Measurements from ENCODE around the gene SHANK1.
"Not testable (repeated sequence)": the region's sequence is repeated elsewhere in the genome, so short reads cannot be mapped to it uniquely, and the experiment has no call there.

SHANK1 gene

DNA sequence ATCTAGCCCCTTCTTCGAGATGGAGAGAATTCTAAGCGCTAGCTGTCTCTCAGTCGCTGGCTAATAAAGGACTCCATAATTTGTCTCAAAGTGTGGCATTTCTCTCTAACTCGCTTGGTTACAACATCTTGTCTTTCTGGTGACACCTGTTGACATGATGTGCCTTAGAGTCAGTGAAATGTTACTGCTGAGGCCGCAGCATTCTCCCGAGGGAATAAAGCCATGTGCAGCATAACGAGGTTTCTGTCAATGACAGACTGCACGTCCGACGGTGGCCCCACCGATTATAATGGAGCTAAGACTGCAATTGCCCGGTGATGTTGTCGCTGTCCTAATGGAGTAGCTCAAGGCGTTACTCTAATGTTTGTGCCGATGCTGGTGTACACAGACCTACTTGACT is 30.4 kb upstream of the SHANK1 start:
- H3K36me3 ChIP-seq (ENCODE audit: control insufficient read depth, insufficient read depth, low read length), result no peaks in the 10 kb centered on the region
- no peak overlapping the region for H3K27ac ChIP-seq (ENCODE audit: low read depth, low read length)
- H3K4me1 ChIP-seq (ENCODE audit: control insufficient read depth, insufficient read depth, low read length), result no peaks in the 10 kb centered on the region
- no peak overlapping the region for H3K9ac ChIP-seq (ENCODE audit: low read depth, low read length)
- H3K4me3 ChIP-seq (ENCODE audit: low read depth, low read length), result no peak overlapping the region
- no peaks in the 10 kb centered on the region for H3K27me3 ChIP-seq (ENCODE audit: control insufficient read depth, insufficient read depth, low read length)
- no peaks in the 10 kb centered on the region for H3K9me3 ChIP-seq (ENCODE audit: control insufficient read depth, insufficient read depth, low read length)

DNA sequence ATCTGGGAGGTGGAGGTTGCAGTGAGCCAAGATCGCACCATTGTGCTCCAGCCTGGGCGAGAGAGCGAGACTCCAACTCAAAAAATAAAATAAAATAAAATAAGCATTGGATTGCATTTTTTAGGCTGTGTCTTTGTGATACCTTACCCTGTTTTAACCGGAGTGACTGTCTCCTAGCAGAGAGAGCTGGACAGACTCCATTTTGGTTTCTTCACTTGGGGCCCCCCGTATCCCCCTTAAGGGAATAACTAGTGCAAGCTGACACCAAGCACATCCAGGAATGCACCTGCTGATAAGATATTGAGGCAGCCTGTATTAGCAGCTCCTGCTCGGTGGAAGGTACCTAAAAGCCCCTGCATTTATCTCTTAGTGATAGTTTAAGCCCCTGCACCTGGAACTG is 29.9 kb upstream of the SHANK1 start:
- Histone ChIP-seq H3K9me3 (ENCODE audit: control insufficient read depth, insufficient read depth, low read length) (no peaks in the 10 kb centered on the region), H3K4me3 (ENCODE audit: low read depth, low read length) (no peak overlapping the region), H3K27me3 (ENCODE audit: control insufficient read depth, insufficient read depth, low read length) (no peaks in the 10 kb centered on the region), H3K36me3 (ENCODE audit: control insufficient read depth, insufficient read depth, low read length) (no peaks in the 10 kb centered on the region), H3K9ac (ENCODE audit: low read depth, low read length) (no peak overlapping the region), H3K4me1 (ENCODE audit: control insufficient read depth, insufficient read depth, low read length) (no peaks in the 10 kb centered on the region), H3K27ac (ENCODE audit: low read depth, low read length) (no peak overlapping the region)

DNA sequence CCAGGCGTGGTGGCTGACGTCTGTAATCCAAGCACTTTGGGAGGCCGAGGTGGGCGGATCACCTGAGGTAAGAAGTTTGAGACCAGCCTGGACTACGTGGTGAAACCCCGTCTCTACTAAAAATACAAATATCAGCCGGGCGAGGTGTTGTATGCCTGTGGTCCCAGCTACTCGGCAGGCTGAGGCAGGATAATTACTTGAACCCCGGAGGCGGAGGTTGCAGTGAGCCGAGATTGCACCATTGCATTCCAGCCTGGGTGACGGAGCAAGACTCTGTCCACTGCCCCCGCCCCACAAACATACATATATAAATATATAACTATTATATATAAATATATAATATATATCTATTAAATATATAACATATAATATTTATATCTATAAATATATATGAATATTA is 27.5 kb upstream of the SHANK1 start:
- H3K4me1 ChIP-seq (ENCODE audit: control insufficient read depth, insufficient read depth, low read length); H3K4me3 ChIP-seq (ENCODE audit: low read depth, low read length); H3K27me3 ChIP-seq (ENCODE audit: control insufficient read depth, insufficient read depth, low read length); H3K36me3 ChIP-seq (ENCODE audit: control insufficient read depth, insufficient read depth, low read length); H3K9me3 ChIP-seq (ENCODE audit: control insufficient read depth, insufficient read depth, low read length); H3K9ac ChIP-seq (ENCODE audit: low read depth, low read length); H3K27ac ChIP-seq (ENCODE audit: low read depth, low read length): not testable (repeated sequence)

DNA sequence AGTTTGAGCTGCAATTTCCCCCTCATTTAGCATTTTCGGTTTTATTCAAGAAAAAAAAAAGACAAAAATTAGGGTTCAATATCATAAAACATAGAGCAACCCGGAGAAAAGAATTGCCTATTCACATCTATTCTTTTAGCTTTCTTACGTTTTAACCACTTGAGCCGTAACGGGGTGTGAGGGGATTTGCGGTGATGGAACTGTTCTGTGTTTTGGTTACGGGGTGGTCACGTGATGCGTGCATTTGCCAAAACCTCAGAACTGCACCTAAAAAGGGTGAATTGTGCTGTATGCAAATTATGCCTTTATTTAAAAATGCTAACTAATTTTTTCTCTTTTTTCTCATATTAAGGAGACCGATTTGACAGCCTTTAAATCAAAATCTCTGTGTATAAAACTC is 25.6 kb upstream of the SHANK1 start:
- H3K36me3 ChIP-seq (ENCODE audit: control insufficient read depth, insufficient read depth, low read length), result no peaks in the 10 kb centered on the region
- H3K4me3 ChIP-seq (ENCODE audit: low read depth, low read length), result no peak overlapping the region
- no peak overlapping the region for H3K27ac ChIP-seq (ENCODE audit: low read depth, low read length)
- no peak overlapping the region for H3K9ac ChIP-seq (ENCODE audit: low read depth, low read length)
- H3K27me3 ChIP-seq (ENCODE audit: control insufficient read depth, insufficient read depth, low read length), result no peaks in the 10 kb centered on the region
- H3K9me3 ChIP-seq (ENCODE audit: control insufficient read depth, insufficient read depth, low read length), result peaks cover 4% of the 10 kb centered on the region; the same call in 1 of the 2 replicates
- H3K4me1 ChIP-seq (ENCODE audit: control insufficient read depth, insufficient read depth, low read length), result no peaks in the 10 kb centered on the region

DNA sequence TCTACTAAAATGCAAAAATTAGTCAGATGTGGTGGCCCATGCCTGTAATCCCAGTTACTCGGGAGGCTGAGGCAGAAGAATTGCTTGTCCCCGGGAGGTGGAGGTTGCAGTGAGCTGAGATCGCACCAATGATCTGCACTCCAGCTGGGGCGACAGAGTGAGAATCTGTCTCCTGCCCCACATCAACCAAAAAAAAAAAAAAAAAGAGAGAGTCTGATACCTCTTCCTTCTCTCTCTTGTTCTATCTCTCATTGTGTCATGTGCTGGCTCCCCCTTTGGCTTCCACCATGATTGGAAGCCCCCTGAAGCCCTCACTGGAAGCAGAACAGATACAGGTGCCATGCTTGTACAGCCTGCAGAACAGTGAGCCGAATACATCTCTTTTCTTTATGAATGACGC is 23.9 kb upstream of the SHANK1 start:
- Histone ChIP-seq H3K27me3 (ENCODE audit: control insufficient read depth, insufficient read depth, low read length) (no peaks in the 10 kb centered on the region), H3K4me3 (ENCODE audit: low read depth, low read length) (no peak overlapping the region), H3K9me3 (ENCODE audit: control insufficient read depth, insufficient read depth, low read length) (peaks cover 4% of the 10 kb centered on the region; the same call in 1 of the 2 replicates), H3K4me1 (ENCODE audit: control insufficient read depth, insufficient read depth, low read length) (no peaks in the 10 kb centered on the region), H3K36me3 (ENCODE audit: control insufficient read depth, insufficient read depth, low read length) (no peaks in the 10 kb centered on the region), H3K27ac (ENCODE audit: low read depth, low read length) (no peak overlapping the region), H3K9ac (ENCODE audit: low read depth, low read length) (no peak overlapping the region)

DNA sequence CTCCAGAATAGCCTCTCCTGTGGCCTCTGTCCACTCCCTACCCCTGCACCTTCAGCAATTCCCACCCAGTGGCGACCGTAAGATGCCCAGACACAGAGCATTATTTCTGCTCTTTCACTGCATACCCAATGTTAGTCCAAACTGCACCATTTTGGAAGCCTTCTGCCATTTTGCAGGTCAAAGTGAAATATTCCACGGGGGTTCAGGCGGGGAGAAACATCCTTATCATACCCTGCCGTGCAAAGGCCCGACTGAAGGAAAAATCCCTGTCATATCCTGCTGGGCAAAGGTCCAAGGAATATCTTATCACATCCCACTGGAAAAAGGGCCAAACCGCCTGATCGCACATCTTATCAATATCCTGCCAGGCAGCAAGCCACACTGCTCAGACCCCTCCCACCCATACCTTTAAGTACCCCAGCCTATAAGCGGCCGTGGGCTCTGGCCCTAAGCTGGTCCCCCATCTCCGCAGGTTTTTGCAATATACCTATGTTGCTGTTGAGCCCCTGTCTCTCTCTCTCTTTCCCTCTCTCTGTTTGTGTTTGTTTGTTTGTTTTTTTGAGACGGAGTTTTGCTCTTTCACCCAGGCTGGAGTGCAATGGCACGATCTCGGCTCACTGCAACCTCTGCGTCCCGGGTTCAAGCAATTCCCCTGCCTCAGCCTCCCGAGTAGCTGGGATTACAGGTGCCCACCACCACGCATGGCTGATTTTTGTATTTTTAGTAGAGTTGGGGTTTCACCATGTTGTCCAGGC is 21.8 kb upstream of the SHANK1 start:
- no peak overlapping the region for H3K4me3 ChIP-seq (ENCODE audit: low read depth, low read length)
- H3K27ac ChIP-seq (ENCODE audit: low read depth, low read length), result no peak overlapping the region
- H3K9ac ChIP-seq (ENCODE audit: low read depth, low read length), result no peak overlapping the region
- H3K4me1 ChIP-seq (ENCODE audit: control insufficient read depth, insufficient read depth, low read length), result no peaks in the 10 kb centered on the region
- peaks cover 4% of the 10 kb centered on the region; the same call in 1 of the 2 replicates for H3K9me3 ChIP-seq (ENCODE audit: control insufficient read depth, insufficient read depth, low read length)
- H3K27me3 ChIP-seq (ENCODE audit: control insufficient read depth, insufficient read depth, low read length), result no peaks in the 10 kb centered on the region
- no peaks in the 10 kb centered on the region for H3K36me3 ChIP-seq (ENCODE audit: control insufficient read depth, insufficient read depth, low read length)

DNA sequence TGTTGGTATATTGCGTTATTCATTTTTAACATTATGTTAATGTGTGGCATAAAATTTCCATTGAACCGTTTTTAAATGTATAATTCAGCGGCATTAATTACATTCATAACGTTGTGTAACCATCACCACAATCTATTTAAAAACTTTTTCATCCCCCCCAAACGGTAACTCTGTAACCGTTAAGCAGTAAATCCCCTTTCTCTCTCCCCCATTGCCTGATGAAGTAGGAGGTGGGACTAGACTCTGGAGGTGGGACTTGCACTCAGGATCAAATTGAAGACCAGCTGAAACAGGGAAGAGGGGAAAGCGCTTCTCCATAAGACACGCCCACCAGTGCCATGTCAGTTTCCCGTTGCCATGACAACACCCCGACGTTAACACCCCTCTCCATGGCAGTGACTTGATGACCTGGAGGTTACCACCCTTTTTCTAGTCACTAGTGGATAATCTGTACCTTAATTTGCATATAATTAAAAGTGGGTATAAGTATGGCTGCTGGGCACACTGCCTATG is 20.4 kb upstream of the SHANK1 start:
- no peaks in the 10 kb centered on the region for H3K4me1 ChIP-seq (ENCODE audit: control insufficient read depth, insufficient read depth, low read length)
- H3K36me3 ChIP-seq (ENCODE audit: control insufficient read depth, insufficient read depth, low read length), result no peaks in the 10 kb centered on the region
- H3K9me3 ChIP-seq (ENCODE audit: control insufficient read depth, insufficient read depth, low read length), result peaks cover 4% of the 10 kb centered on the region; the same call in 1 of the 2 replicates
- no peak overlapping the region for H3K9ac ChIP-seq (ENCODE audit: low read depth, low read length)
- H3K4me3 ChIP-seq (ENCODE audit: low read depth, low read length), result no peak overlapping the region
- H3K27ac ChIP-seq (ENCODE audit: low read depth, low read length), result no peak overlapping the region
- H3K27me3 ChIP-seq (ENCODE audit: control insufficient read depth, insufficient read depth, low read length), result no peaks in the 10 kb centered on the region

DNA sequence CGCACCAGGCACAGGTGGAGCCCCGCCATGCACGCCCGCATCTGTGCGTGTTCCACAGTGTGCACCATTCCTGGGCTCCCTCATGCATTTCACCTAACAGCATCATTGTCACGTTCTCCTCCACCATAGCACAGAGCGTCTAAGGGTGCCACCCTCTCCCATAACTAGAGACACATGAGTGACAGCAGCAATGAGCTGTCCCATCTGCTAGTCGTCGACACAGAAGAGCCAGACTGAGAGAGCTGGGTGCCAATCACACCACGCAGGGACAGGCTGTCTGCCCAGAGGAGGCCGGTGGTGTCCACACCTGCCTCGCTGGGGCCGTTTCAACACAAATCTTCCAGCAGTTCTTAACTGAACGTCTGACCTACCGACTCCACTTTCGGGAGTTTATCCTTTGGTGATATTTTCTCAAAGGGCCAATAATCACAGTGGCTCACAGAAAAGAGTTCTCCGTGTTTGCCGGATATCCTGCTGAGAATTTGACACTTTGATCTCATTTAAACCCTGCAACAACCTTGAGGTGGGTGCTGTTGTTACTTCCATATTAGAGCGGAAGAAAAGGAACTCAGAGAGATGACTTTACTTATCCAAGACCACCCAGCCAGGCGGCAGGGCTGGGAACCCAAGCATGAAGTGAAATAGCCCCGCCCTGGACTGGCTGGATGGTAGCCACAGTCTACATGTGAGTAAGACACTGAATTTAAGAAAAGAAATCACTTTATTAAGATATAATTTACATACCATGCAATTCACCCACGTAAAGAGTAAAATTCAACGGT is 19.7 kb upstream of the SHANK1 start:
- no peaks in the 10 kb centered on the region for H3K36me3 ChIP-seq (ENCODE audit: control insufficient read depth, insufficient read depth, low read length)
- peaks cover 4% of the 10 kb centered on the region; the same call in 1 of the 2 replicates for H3K9me3 ChIP-seq (ENCODE audit: control insufficient read depth, insufficient read depth, low read length)
- no peak overlapping the region for H3K4me3 ChIP-seq (ENCODE audit: low read depth, low read length)
- H3K27me3 ChIP-seq (ENCODE audit: control insufficient read depth, insufficient read depth, low read length), result no peaks in the 10 kb centered on the region
- H3K4me1 ChIP-seq (ENCODE audit: control insufficient read depth, insufficient read depth, low read length), result no peaks in the 10 kb centered on the region
- H3K27ac ChIP-seq (ENCODE audit: low read depth, low read length), result no peak overlapping the region
- no peak overlapping the region for H3K9ac ChIP-seq (ENCODE audit: low read depth, low read length)

DNA sequence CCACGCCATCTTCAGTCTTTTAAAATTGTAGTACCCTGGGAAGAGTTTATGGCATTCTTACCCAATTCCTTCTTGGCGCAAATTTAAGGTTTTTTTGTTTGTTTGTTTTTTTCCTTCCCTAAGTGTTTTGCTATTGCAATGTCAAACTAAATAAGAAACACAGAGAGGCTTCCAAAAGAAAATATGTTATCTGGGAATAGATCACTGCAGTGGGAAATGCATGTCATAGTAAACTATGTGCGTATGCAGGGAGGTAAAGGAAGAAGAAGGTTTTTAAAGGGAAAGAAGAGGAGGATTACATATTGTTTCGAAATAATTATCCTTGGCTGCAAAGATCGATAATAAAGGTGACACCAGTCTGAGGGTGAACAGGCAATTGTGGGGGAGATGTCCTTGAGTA is 16.7 kb upstream of the SHANK1 start:
- Histone ChIP-seq H3K36me3 (ENCODE audit: control insufficient read depth, insufficient read depth, low read length) (no peaks in the 10 kb centered on the region), H3K27me3 (ENCODE audit: control insufficient read depth, insufficient read depth, low read length) (no peaks in the 10 kb centered on the region), H3K4me3 (ENCODE audit: low read depth, low read length) (no peak overlapping the region), H3K4me1 (ENCODE audit: control insufficient read depth, insufficient read depth, low read length) (no peaks in the 10 kb centered on the region), H3K9ac (ENCODE audit: low read depth, low read length) (no peak overlapping the region), H3K27ac (ENCODE audit: low read depth, low read length) (no peak overlapping the region), H3K9me3 (ENCODE audit: control insufficient read depth, insufficient read depth, low read length) (no peaks in the 10 kb centered on the region)

DNA sequence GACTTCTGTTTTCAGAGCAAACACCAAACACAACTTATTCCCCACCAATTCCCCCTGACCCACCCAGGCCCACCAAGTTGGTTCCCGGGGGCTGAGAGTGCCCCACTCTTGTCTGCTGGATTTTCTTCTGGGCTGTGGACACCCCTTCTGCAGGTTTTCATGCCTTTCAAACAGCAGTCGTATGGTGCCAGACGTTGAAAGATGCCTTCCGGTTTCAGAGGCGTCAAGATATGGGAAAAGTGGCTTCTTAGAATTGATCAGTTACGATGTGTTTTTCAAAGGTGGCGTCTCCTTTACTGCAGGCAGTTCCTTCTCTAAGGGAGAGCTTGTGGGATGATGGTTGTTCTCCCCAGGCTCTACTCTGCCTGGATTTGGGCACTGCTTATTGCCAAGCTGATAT is 16.3 kb upstream of the SHANK1 start:
- H3K9ac ChIP-seq (ENCODE audit: low read depth, low read length), result no peak overlapping the region
- no peaks in the 10 kb centered on the region for H3K9me3 ChIP-seq (ENCODE audit: control insufficient read depth, insufficient read depth, low read length)
- no peaks in the 10 kb centered on the region for H3K4me1 ChIP-seq (ENCODE audit: control insufficient read depth, insufficient read depth, low read length)
- no peak overlapping the region for H3K27ac ChIP-seq (ENCODE audit: low read depth, low read length)
- H3K27me3 ChIP-seq (ENCODE audit: control insufficient read depth, insufficient read depth, low read length), result no peaks in the 10 kb centered on the region
- H3K36me3 ChIP-seq (ENCODE audit: control insufficient read depth, insufficient read depth, low read length), result no peaks in the 10 kb centered on the region
- H3K4me3 ChIP-seq (ENCODE audit: low read depth, low read length), result no peak overlapping the region

DNA sequence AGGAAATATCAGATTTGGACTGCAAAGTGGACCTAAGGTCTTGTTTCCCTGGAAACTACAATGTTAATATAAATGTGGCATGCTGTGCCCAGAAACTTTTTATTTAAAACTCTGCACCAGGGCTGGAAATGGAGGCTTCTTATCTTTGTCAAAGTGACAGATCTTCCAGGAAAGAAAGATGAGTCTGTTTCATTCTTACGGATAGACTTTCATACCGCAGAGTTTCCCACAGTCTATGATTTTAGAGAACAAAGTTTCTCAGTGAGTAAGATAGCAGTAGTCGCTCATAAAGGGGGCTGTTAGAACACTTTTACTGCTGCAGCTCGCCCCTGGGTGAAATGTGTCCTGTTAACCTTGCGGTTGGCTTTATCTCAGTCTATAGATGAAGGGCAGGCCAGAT is 10.3 kb upstream of the SHANK1 start:
- Histone ChIP-seq H3K9ac (ENCODE audit: low read depth, low read length) (no peak overlapping the region), H3K27ac (ENCODE audit: low read depth, low read length) (no peak overlapping the region), H3K36me3 (ENCODE audit: control insufficient read depth, insufficient read depth, low read length) (no peaks in the 10 kb centered on the region)

More for the DNA sequence above, 10.3 kb upstream of the SHANK1 start:
- Histone ChIP-seq H3K27me3 (ENCODE audit: control insufficient read depth, insufficient read depth, low read length) (peaks cover 8% of the 10 kb centered on the region), H3K4me1 (ENCODE audit: control insufficient read depth, insufficient read depth, low read length) (peaks cover 11% of the 10 kb centered on the region), H3K9me3 (ENCODE audit: control insufficient read depth, insufficient read depth, low read length) (no peaks in the 10 kb centered on the region), H3K4me3 (ENCODE audit: low read depth, low read length) (no peak overlapping the region)

Measured in HUES48 (cell line).